Ishikawa (cell line): ENCODE results near the gene NPAS3.

ENCODE experiments used
- CEBPB ChIP-seq: IDR thresholded peaks from 2 replicates; pipeline ENCODE4 v1.6.1; 2012
- CREB1 ChIP-seq: IDR thresholded peaks from 2 replicates; pipeline ENCODE4 v1.6.1; 2012; ENCODE audit warnings: low read depth
- EGR1 ChIP-seq: IDR thresholded peaks from 2 replicates; pipeline ENCODE4 v1.6.1; 2012
- EP300 ChIP-seq: IDR thresholded peaks from 2 replicates; pipeline ENCODE4 v1.6.1; 2012; ENCODE audit warnings: borderline replicate concordance
- FOXM1 ChIP-seq: IDR thresholded peaks from 2 replicates; pipeline ENCODE4 v1.6.1; 2012; ENCODE audit warnings: low read depth, borderline replicate concordance
- NFIC ChIP-seq: IDR thresholded peaks from 2 replicates; pipeline ENCODE4 v1.6.1; 2012
- RAD21 ChIP-seq: IDR thresholded peaks from 2 replicates; pipeline ENCODE4 v1.6.1; 2012; ENCODE audit warnings: low read depth
- TAF1 ChIP-seq: IDR thresholded peaks from 2 replicates; pipeline ENCODE4 v1.6.1; 2012; ENCODE audit warnings: low read depth, mild to moderate bottlenecking
- TCF12 ChIP-seq: IDR thresholded peaks from 2 replicates; pipeline ENCODE4 v1.6.1; 2012; ENCODE audit warnings: low read depth
- TEAD4 ChIP-seq: IDR thresholded peaks from 2 replicates; pipeline ENCODE4 v1.6.1; 2012
- YY1 ChIP-seq: IDR thresholded peaks from 2 replicates; pipeline ENCODE4 v1.6.1; 2012; ENCODE audit warnings: low read depth
- ZBTB7A ChIP-seq: IDR thresholded peaks from 2 replicates; pipeline ENCODE4 v1.6.1; 2012; ENCODE audit warnings: low read depth
- TF ChIP-seq, protein P1 (sequence below): IDR thresholded peaks from 2 replicates; pipeline ENCODE4 v1.6.1; 2012
- TF ChIP-seq, protein P2 (sequence below): IDR thresholded peaks from 2 replicates; pipeline ENCODE4 v1.6.1; 2012; ENCODE audit warnings: low read depth, mild to moderate bottlenecking
- TF ChIP-seq, protein P3 (sequence below): IDR thresholded peaks from 2 replicates; pipeline ENCODE4 v1.6.1; 2012

NPAS3 gene

DNA sequence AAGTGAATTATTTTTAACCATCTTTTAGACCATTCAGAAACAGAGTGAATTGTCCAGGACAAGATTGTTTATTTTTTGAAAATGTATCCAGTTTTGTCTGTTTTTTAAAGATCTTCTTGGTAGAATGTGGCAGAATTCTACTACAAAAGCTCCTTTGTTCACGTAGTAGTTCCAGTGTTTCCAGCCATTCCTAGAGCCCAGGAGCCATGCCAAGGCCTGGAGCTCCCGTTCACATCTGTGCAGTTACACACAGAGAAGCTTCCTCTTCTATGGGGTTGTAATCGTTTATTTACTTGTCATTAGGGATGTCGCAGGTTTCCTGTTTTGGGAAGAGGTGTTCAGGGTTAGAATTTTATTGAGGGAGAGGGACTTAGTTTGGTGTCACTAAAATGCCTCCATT lies 409.8 kb downstream of the NPAS3 start:
- TF ChIP-seq, protein P1, sequence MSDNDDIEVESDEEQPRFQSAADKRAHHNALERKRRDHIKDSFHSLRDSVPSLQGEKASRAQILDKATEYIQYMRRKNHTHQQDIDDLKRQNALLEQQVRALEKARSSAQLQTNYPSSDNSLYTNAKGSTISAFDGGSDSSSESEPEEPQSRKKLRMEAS: no peak
- TF ChIP-seq TEAD4: no peak
- TF ChIP-seq EGR1: no peak
- no peak for TF ChIP-seq CREB1
- TF ChIP-seq TCF12: no peak
- TF ChIP-seq EP300: no peak
- TF ChIP-seq YY1: no peak
- TF ChIP-seq TAF1: no peak
- TF ChIP-seq ZBTB7A: no peak
- no peak for TF ChIP-seq CEBPB
- no peak for TF ChIP-seq RAD21
- no peak for TF ChIP-seq FOXM1
- TF ChIP-seq, protein P2, sequence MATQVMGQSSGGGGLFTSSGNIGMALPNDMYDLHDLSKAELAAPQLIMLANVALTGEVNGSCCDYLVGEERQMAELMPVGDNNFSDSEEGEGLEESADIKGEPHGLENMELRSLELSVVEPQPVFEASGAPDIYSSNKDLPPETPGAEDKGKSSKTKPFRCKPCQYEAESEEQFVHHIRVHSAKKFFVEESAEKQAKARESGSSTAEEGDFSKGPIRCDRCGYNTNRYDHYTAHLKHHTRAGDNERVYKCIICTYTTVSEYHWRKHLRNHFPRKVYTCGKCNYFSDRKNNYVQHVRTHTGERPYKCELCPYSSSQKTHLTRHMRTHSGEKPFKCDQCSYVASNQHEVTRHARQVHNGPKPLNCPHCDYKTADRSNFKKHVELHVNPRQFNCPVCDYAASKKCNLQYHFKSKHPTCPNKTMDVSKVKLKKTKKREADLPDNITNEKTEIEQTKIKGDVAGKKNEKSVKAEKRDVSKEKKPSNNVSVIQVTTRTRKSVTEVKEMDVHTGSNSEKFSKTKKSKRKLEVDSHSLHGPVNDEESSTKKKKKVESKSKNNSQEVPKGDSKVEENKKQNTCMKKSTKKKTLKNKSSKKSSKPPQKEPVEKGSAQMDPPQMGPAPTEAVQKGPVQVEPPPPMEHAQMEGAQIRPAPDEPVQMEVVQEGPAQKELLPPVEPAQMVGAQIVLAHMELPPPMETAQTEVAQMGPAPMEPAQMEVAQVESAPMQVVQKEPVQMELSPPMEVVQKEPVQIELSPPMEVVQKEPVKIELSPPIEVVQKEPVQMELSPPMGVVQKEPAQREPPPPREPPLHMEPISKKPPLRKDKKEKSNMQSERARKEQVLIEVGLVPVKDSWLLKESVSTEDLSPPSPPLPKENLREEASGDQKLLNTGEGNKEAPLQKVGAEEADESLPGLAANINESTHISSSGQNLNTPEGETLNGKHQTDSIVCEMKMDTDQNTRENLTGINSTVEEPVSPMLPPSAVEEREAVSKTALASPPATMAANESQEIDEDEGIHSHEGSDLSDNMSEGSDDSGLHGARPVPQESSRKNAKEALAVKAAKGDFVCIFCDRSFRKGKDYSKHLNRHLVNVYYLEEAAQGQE: no peak
- TF ChIP-seq, protein P3, sequence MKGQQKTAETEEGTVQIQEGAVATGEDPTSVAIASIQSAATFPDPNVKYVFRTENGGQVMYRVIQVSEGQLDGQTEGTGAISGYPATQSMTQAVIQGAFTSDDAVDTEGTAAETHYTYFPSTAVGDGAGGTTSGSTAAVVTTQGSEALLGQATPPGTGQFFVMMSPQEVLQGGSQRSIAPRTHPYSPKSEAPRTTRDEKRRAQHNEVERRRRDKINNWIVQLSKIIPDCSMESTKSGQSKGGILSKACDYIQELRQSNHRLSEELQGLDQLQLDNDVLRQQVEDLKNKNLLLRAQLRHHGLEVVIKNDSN: no peak
- no peak for TF ChIP-seq NFIC

DNA sequence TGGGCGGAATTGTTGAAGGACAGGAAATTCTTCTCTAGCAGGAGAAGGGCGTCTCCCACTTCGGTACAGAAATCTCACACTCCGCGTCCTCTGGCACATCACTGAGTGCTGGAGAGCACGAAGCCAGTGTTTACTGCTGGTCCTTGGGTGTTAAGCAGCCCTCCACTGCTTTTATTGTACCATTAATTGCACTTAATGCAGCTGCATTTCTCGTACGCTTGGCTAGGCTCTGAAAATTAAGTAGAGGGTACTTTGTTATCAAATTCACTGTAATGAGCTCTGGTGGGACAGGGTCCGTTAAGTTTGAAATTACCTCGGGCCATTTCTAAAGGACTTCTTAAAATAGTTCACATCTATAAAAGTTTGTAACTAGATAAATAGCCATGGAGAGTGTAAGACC lies 411.2 kb downstream of the NPAS3 start:
- TF ChIP-seq EP300 (no peak), TCF12 (no peak)
- TF ChIP-seq, protein P2: no peak

DNA sequence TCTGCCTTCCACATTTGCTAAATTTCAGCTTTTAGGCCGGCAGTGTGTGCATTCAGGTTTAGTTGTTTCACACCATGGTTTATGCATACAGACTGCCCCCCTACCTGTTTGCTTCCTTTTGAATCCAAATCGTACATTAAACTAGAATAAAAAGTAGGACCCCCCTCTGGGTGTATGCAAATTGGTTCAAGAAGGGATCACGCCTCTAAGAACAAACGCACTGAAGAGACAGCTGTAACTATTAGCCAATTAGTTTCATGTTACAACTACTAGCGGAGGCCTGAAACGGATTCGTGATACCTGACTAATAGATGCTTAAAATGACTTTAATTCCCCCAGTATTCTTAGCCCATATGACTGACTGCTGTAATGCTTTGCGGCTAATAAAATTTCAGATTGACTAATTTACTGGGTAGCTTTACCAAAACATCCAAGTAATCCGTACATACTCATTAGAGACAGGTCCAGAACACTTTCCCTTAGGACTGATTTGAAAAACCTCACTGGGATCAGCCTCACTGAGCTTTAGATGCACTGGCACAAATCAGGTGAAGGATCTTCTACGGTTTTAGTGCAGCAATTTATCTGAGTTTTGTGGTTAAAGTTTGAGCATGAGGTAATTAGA lies 411.8 kb downstream of the NPAS3 start:
- TF ChIP-seq NFIC (no peak), TCF12 (no peak), TEAD4 (no peak), ZBTB7A (no peak), RAD21 (no peak), EP300 (no peak), EGR1 (no peak), CREB1 (no peak), FOXM1 (no peak), CEBPB (no peak), TAF1 (no peak), YY1 (no peak)
- TF ChIP-seq, protein P1: no peak
- TF ChIP-seq, protein P2: no peak
- TF ChIP-seq, protein P3: no peak

DNA sequence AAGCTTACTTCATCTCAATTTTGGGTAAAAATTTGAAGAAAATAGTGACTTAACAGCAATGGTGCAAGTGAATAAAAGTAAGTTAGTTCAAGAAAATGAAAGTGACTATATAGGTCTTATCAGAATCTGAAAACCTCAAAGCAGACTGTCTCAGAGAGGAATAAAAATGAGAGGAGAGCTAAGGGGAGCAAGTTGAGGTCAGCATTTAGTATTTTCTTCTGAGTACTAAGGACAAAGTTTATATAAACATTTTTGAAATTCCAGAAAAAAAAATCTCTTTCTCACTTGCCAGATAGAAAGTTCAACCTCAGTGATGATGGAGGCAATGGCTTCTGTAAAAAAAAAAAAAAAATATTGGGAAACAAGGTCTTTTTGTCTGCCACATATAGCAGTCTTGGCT lies 414.1 kb downstream of the NPAS3 start:
- TF ChIP-seq ZBTB7A: no peak
- TF ChIP-seq TEAD4: no peak
- TF ChIP-seq NFIC: no peak
- TF ChIP-seq CEBPB: no peak
- no peak for TF ChIP-seq EP300
- TF ChIP-seq, protein P1: no peak
- TF ChIP-seq CREB1: no peak
- TF ChIP-seq RAD21: no peak
- TF ChIP-seq, protein P3: no peak
- TF ChIP-seq EGR1: no peak
